GM21619 (cell line): Measurements from ENCODE around the gene TSKU.
"Not testable (repeated sequence)": the region's sequence is repeated elsewhere in the genome, so short reads cannot be mapped to it uniquely, and the experiment has no call there.

Source experiments
- ATAC-seq: cut with Tn5 transposase; IDR thresholded peaks from one replicate; pipeline ENCODE4 v1.9.1; 2021; ENCODE audit not compliant: unreplicated experiment

The TSKU gene, protein sequence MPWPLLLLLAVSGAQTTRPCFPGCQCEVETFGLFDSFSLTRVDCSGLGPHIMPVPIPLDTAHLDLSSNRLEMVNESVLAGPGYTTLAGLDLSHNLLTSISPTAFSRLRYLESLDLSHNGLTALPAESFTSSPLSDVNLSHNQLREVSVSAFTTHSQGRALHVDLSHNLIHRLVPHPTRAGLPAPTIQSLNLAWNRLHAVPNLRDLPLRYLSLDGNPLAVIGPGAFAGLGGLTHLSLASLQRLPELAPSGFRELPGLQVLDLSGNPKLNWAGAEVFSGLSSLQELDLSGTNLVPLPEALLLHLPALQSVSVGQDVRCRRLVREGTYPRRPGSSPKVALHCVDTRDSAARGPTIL

DNA sequence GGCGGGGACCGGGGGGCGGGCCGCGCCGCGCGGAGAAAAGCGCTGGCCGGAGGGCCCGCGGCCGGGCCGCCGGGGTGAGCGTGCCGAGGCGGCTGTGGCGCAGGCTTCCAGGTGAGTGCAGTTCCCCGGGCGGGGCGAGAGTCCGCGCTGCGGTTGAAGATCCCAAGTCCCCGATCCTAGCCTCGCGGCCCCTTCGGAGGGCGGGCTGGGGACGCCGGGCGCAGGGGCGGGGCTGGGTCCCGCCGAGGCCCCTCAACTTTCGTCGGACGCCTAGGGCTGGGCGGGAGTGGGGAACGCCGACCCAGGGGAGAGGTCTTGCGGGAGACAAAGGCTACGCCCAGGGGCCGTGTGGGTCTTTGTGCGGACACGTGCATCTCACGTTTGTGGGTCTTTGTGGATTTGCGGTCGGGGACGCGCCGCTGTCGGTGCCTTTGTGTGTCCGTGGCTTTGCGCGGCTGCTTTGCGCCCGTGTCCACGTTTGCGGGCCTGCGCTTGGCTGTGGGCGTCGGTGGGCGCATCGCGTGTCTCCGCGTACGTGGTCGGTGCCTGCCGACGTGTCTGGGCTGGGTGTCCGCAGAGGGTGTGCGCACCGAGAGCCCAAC is at the start of gene TSKU:
Gene TSKU, plus strand, starts transcription at position 63 of the 602 bp plus-strand sequence. CDS start 12,261 bp downstream, outside the sequence.
- no peak for ATAC-seq

DNA sequence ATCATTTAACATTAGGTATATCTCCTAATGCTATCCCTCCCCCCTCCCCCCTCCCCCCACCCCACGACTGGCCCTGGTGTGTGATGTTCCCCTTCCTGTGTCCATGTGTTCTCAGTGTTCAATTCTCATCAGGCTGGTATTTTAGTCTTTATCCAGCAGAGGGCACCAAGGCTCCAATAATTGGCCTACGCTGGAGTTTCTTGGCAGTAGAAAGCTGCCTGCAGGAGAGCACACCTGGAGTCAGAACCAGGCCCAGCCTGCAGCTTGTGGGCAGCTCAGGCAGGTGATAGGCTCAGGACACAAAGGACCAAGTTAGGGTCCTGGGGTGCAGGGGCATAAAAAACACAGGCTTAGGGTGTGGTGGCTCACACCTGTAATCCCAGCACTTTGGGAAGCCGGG is 49.2 kb upstream of the TSKU start:
- ATAC-seq: not testable (repeated sequence)

DNA sequence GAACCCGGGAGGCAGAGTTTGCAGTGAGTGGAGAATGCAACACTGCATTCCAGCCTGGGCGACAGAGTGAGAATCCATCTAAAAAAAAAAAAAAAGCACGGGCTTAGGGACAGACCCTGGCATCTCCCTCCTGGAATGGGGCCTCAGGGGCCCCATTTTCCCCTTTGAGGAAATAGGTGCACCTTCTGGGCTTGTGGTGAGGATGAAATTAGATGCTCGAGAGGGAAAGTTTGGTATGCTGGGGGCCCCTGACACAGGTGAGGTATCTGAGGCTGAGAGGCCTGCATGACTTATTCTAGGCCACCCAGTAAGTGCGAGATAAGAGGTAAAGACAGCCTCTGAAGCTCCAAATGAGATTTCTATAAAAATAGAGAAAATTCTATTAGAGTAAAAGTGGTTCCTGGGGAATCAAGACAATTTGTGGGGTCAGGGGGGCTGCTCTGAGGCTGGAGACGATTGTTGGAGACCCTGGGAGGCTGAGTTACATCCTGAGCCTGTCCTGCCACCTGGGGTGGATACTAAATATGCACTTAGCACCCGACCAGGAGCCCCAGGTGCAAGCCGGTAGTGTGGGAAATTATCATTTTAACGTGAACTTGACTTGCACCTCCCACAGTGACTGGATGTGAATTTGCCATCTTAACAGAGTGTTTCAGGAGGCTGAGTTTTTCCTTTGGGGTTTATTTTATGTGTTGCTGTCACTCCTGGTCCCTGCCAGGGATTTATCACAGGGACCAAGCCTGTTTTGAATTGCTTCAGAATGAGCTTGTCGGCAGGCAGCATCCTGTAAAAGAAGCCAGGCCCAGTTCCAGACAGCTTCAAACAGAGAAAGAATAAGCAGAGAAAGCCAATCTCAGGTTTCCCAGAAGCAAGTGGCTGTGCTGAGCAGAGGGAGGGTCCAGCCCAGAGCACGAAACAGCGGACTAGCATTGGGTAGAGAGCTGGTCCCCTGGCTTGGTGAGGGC is 48.4 kb upstream of the TSKU start:
- ATAC-seq: no peak

GRCh38 chr11:76735841-76736240 is 47.3 kb upstream of the TSKU start:
- no peak for ATAC-seq

DNA sequence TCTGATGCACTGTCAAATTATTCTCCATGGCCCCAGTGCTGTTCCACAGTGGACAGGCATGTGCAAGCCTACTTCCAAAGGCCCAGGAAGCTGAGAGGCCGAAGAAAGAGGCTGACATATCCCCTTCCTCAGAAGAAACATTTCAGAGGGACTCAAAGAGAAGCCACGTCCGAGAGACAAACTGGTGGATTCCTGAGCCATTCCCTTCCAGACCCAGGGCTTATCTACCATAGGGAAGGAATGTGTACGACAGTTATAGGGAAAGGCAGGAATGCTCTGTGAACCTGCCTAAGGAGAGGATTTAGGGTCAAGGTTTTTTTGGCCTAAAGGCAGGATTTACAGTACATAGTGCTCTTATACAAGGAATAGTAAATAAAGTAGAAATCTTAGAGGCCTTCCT is 46.9 kb upstream of the TSKU start:
- ATAC-seq: no peak

DNA sequence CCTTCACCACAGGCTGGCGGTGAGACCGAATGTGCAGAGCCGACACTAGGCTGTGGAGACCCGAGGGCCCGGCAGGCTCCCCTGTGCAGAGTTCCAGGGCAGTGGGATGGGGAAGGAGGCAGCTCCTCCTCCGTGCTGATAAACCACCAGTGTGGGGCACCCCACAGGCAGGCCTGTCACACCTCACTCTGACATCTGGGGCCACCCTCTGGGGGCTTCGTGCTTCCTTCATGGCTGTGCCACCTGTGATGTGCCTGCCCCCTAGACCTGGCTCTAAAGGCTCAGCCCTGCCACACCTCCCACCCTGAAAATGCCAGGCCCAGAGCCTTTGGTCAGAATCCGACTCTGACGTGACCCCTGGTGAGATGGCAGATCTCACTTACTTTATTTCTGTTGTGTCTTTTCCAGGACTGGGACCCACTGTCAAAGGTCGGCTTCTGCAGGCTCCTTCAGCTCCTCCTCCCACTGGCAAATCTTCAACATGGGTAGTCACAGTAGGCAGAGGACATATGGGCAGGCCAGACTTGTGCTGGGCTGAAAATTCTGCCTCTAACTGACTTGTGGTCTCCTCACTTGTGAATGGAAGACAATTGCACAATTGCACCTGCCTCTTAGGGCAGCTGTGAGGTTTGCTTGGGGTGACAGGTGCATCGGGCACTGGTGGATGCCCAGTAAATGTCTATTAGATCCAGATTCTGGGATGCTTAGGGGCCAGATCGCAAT is 46.2 kb upstream of the TSKU start:
- ATAC-seq: no peak

DNA sequence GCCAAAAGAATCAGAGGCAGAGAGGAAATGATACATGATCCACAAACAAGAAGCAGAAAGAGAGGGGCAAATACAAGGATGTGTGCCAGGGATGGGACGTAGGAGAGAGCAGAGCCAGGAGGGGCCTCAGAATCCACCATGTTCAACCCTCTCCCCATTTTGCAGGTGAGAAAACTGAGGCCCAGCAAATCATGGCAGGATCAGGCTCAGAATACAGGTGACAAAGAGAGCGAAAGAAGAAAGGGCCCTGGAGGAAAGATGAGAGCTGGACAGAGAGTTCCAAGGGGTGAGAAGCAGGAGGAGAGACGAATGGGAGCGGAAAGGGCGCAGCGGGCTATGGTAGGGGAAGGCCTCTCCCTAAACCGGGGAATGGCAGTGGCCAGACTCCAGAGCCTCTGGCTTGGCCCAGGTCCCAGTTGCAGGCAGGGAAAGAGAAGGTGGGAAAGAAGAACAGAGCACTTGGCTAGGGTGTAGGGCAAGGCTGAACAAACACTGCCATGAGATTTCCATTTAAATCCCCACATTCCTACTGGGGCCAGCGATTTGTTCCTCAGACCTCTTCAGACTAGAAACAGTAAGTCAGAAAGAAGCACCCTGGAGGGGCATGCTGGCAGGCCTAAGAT is 44.4 kb upstream of the TSKU start:
- no peak for ATAC-seq

DNA sequence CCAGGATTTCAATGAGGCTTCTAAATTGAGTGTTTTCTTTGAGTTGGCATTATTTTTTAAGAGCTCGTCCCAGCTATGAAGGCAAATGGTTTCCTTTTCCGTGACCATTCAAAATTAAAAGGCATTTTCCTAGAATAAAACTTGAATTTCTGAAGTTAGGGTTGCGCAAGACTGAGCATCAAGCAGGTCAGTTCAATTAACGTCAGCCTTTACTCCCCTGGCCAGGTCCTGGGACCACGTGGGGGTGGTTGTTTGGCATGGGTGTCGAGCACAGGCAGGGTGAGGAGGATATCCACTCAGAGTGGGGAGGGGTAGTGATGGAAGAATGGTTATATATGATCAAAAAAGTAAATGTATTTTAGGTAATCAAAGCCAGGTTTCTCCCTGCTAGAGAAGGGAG is 43.4 kb upstream of the TSKU start:
- no peak for ATAC-seq

GRCh38 chr11:76740772-76741171 is 42.4 kb upstream of the TSKU start:
- ATAC-seq: no peak

DNA sequence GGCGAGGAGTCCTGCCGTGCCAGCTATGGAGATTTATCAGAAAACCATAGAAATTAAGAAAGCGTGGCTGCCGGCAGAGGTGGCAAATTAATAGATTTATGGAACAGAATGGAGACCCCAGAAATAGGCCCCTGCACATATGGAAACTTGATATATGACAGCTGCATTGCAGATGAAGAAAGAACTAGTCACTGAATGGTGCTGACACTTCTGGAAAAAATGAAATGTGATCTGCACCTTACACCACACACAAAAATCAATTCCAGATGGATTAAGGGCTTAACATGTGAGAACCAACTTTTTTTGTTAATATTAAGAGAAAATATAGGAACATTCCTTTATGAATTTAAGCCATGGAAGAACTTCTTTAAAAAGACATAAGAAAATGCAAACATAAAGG is 40.3 kb upstream of the TSKU start:
- ATAC-seq: no peak

DNA sequence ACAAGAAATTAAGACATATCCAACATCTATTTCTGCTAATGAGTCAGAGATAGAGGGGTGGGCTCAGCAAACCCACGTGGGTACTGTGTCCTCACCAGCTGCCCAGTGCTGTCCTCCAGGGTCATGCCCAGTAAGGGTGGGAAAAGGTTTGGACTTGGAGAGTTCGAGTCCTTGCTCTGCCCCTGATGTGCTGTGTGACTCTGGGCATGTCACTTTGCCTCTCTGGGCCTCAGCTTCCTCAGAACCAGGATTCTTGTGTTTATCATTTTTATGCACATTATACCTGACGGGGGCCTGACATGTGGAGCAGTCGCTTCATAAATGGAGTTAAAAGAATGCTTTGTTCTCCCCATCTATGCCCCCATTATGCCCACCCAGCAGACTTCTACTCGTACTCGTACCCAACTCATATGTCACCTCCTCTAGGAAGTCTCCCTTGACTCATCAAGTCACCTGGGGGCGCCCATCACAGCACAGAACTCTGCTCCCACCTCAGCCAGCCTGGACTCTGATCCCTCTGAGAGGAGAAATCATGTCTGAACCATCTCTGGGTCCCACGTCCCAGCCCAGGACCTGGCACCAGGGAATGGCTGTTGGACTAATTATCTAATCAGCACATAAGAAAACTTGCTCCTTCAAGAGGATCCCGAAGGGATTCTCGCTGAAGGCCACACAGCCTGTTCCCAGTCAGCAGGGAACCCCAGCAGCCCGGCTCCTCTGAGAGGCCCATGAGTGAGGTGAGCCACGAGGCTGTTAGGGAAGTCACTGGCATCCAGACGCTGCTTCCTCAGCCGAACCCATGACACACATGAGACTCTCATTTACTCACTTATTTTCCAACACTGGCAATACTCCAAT is 38.7 kb upstream of the TSKU start:
- no peak for ATAC-seq

GRCh38 chr11:76745044-76745376 is 38.1 kb upstream of the TSKU start:
- ATAC-seq: no peak

- ATAC-seq: no peak
These were observed 37.5 kb upstream of the TSKU start for GRCh38 chr11:76745561-76746207.

DNA sequence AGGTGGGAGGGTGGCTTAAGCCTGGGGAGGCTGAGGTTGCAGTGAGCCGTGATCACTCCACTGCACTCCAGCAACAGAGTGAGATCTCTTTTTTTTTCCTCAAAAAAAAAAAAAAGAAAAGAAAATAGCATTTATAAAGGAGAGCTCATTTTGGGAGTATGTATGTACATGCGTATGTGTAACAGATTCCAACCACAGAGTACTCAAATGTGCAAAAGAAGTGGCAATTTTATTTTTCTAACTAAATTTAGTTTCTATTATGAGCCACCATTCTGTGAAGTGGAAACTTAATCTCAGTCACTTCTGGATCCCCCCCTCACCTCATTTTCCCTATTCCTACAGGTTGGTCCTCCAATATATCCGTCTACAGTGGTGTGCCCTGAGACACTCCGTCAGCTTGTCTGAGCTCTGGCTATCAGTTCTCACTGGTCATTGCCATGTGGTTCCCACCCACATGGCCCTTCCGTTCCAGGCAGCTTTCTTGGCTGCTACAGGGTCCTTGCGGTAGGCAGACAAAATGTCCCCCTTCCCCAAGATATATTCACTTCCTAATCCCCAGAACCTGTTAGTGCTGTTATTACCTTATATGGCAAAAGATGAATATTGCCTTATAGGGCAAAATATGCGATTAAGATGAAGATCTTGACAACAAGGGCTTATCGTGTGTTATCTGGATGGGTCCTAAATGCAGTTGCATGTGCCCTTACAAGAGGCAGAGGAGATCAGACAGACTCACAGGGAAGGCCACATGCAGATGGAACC is 35.8 kb upstream of the TSKU start:
- no peak for ATAC-seq

- ATAC-seq: no peak
These were observed 35.0 kb upstream of the TSKU start for GRCh38 chr11:76747915-76748860.

DNA sequence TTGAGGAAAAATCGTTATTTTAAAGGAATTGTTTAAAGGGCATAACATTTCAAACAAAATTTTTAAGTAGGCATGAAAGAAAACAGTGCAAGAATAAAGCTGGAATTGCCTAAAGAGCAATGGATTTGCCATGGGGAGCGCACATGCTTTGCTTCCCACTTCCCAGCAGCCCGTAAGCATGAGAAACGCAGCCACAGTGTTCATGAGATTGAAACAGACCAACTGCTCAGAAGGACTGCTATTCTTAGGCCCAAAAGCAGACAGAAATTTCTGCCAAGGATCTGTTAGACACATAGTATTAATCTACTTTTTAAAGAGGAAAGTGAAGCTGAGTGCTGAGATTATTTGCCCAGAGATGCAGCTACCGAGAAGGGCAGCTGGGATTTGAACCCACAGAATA is 34.2 kb upstream of the TSKU start:
- ATAC-seq: no peak

DNA sequence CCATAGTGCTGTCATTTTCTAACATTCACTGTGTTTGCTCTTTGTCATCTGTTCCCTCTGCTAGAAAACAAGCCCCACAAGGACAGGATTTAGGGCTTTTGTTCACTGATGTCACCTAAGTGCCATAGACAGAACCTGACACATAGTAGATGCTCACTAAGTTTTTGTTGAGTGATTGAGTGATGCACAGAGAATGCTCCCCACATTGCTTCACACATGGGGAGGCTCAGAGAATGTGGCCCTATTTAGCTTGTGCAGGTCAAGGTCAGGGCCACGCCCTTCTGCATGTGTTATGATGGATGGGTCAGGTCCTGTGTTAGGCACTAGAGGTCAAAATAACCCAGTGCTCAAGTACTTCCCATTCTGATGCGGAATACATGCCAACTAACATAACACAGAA is 33.1 kb upstream of the TSKU start:
- no peak for ATAC-seq
